Fibroblast of peridontal ligament (primary cell): Measurements from ENCODE around the gene R3HDM2.

Experiments
- DNase-seq: peaks from one replicate; pipeline ENCODE4 v3.0.0-alpha.2; 2010; ENCODE audit errors: extremely low read depth

R3HDM2 gene

GRCh38 chr12:57268264-57268663, 162.6 kb downstream of the R3HDM2 start:
- DNase-seq = no peak

GRCh38 chr12:57266681-57267080, 164.2 kb downstream of the R3HDM2 start:
- no peak for DNase-seq

- DNase-seq = no peak
Measured at GRCh38 chr12:57263096-57263495, 167.7 kb downstream of the R3HDM2 start.

DNA sequence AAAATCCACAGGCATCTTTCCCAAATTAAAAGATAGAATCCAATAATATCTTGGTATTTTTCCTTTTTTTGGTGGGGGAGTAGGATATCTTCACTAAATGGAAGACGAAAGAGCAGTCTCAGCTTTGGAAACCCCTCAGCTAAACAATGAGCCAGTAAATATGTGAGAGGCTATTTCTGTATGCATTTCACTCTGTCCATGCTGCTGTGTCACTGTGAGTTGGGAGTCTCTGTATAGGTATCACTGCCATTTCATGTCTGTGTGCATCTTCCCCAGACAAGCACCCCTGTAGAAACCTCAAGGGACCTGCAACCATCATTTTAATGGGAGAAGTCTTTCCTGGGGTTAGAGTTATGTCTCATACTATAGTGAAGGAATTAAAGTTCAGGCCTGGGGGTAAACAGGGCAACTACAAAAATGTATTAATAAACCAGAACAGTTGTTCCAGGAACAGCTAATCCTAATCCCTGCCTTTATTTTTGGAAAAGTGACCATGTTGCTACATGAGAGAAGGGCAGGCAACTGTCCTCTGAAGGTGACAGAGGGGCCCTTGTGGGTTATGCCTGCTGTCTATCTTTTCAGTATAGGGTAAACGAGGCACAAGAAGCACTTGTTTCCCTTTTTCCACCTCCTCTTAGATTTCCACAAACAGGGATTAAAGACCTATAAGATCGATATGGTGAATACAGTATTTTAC, 168.6 kb downstream of the R3HDM2 start:
- no peak for DNase-seq

GRCh38 chr12:57261428-57261865, 169.4 kb downstream of the R3HDM2 start:
- DNase-seq = no peak

DNA sequence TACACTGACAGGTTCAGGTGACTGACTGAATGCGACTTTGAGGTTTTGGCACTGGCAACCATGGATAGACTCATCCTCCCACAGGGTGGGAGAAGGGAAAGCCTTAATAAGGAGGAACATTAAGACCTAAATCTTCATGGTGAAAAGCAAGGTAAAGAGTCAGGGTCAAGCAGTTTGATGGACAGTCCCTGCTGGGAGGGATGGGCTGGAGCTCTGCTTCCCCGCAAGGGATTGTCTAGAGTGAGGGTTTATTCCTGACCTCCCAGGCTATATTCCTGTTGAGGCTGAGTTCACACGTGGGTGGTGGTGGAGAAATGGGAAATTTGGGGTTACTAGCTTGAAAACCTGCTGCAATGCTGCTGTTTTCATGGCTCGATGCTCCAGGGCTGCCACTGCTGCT, 170.5 kb downstream of the R3HDM2 start:
- DNase-seq = no peak

DNA sequence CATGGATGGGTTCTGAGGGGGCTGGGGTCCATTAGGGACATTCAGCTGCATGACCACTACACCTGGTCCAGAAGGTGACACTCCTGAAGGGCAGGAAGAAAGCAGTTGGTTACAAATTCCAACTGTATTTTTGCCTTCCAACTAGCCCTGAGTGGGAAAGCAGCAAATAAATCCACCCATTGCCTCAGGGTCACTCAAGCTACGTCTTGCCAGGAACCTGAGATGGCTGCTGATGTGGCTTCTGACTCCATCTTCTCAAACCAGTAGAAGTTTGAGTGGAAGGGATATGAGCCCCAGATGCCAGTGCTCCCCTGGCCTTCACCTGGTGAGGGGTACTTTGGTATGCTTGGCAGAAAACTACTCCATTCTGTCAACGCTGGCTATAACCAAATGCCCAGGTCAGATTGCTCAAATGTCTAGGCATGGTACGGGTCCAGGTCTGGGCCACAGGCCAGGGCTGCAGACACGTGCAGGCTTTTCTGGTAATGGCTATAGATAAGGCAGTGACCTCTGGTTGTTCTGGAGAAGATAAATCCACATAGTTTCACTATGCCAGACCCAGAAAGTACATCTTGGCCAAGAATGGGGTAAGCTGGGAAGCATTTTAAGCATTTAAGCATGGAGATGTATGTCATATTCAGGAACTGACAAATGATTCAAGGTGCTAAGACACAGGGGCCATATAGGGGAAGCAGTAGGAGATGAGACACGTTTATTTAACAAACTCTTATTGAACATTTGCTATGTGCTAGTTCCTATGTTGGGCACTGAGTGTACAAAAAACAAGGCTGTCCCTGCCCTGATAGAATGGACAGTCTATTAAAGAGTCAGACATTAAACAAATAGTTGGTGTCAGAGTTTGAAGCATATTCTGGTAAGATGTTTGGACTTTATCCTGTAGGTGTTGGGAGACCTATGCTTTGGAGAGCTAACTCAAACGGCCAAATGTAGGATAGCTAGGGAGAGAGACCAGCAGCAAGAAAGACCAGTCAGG, 171.6 kb downstream of the R3HDM2 start:
- no peak for DNase-seq

DNA sequence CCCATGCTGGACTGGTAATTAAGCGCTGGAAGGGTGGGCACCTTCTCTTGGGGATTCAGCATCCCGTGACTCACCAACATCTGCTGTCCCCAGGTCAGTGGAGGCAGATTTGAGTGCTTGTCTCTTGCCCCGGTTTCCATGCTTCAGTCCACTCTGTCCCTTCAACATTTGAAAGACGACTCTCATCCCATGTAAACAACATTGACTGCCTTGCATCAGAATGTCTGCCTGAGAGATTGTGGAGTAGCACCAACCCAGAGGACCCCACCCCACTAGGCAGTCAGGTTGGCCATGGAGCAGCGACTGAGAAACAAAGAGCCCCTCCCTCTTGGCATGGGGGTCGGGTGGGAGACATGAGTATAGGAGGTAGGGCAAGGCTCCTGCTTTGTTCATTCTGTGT, 174.9 kb downstream of the R3HDM2 start:
- DNase-seq = no peak

DNA sequence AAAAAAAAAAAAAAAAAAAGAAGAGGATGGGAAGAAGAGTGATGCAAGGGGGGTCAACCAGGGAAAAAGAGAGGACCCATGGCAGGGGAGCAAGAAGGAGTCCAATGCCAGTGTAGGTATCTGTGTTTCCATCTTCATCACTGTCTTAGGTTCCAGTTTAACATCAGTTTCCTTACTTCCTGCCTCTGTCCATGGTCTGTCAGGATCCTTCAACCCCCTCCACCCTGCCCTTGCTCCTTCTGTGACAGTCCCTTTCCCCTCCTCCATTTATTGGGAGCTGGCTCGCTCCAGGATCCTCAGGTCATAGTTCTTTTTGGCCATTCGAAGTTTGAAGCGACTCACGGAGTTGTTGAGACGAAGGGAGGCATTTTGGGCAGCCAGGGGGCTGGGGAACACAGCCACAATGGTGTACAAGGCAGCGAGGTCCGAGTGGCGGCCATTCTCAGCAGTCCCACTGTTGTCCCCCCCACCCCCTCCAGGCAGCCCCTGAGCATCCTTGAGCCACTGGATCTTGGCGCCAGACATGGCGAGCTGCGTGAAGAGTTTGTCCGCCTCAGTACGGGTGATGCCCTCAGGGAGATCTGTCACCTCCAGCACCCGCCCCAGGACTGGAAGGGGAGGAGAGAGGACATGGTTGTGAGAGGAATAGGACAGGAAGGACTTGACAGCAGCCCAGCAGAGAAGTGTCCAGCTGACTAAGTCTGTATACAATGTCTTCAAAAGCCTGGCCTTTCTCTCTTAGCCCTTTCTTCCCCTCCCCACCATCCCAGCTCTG, 176.2 kb downstream of the R3HDM2 start:
- DNase-seq = no peak

- no peak for DNase-seq
Measured at GRCh38 chr12:57250956-57251355, 179.9 kb downstream of the R3HDM2 start, which contains the start of gene STAC3. Gene STAC3, minus strand, starts transcription at chr12:57251187. Its CDS starts 1,551 bp downstream, at chr12:57249636.

DNA sequence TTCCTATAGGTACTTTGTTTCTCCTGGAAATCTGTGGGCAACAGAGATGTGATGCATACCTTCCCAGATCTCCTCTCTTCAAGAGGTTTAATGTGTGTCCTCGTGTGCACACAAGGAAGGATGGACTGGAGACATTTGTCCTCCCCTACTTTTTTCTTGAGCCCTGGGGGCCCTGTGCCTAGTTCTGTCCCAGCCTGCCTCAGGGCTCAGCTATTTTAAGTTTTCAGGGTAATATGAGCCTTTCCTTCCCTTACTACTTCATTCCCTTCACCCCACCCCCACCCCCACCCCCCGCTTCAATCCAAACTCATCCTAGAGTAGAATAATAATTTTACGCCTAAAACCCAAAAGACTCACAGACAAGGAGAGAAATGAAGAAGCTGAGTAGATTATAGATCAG, 180.3 kb downstream of the R3HDM2 start:
- no peak for DNase-seq

GRCh38 chr12:57248934-57249742, 181.7 kb downstream of the R3HDM2 start:
- DNase-seq = no peak

GRCh38 chr12:57247041-57247440, 183.8 kb downstream of the R3HDM2 start:
- no peak for DNase-seq

DNA sequence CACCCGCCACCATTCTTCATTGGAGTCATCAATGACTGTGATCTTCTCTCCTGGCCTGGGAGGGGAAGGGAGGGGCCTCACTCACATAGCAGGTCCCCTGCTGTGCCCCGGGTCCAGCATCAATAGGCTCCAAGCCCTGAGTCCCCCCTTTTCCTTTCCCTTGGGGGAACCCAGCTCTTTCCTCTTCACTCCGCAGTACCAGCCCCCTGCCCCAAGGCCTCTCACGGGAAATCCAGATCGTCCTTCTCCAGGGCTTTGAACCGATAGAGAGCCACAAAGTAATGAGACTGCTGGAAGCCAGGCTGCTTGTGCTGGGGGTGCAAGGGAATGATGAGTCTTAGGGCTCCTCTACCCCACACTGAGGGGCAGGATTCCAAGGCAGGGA, 186.5 kb downstream of the R3HDM2 start:
- DNase-seq = no peak

- DNase-seq = peak; percentile 70
Measured at GRCh38 chr12:57243521-57244311, 187.1 kb downstream of the R3HDM2 start.

DNA sequence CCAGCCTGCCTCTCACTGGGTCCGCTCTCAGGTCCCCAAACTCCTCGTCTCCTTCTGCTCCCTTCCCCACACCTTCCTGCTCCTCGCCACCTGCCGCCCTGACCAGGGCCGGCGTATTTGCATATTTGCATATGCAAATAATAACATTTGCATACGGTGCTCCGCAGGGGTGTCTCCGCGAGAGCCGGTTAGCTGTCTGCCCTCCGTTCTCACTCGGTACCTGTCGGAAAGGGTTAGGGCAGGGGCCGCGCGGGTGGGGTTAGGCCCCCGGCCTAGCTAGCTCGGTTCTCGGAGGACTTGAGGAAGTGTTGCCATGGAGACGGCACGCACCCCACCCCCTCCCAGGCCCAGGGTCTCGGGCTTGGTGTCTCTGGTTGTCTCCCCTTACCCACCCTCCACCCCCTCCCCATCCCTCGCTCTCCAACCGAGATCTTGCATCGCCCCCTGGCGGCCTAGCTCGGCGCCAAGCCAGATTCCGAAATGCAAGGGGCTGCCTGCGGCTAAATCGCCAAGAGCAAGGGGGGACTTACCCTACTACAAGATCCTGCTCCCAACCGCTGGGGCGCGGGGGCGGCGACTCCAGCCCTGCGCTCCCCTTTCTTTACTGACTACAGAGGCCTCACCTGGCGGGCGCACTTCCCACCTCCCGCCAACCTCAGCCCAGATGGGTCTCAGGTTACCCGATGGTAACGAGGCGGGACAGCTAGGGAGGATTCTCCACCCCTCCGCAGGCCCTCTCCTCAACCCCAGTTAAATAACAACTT, 188.0 kb downstream of the R3HDM2 start:
- DNase-seq = peak; percentile 35

- DNase-seq = no peak
Measured at GRCh38 chr12:57242329-57242690, 188.5 kb downstream of the R3HDM2 start.

DNA sequence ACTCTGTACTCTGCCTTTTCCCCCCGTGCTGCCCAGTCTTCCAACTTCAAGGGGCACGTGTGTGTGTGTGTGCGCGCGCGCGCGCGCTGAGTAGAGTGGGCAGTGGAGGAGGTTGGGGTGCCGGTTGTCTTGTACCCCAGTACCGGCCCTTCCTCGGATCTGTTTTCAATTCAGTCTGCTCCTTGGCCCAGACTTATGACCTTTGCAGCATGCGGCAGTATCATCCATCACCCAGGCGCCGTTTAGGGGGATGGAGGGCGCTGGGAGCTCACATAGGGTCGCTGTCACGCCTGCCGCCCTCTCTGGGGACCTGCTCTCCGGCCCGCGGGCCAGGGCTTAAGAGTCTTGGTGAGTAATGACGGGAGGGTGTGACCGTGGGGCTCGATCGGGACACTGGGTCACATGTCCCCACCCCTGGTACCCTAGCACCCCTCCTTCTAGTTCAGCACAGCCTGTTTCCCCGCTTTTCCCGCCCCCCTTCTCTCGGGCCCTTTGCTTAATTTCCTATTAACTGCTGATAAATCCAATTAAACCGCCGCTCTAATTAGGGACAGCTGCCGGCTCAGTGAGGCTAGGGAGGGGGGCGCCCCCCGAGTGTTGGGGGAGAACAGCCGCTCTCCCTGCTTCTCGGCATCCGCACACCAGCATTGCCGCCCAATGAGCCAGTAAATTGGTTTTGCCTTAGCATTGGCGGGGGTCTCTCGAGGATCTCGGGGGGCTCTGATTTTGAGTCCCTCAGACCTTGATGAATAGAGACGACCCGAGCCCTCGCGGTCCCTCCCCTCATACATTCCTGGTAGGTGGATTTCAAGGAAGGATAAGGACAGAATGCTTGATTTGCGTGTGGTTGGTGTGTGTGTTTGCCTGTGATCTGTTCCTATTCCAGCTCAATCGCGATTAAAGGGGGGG, 189.2 kb downstream of the R3HDM2 start:
- no peak for DNase-seq
